WI38 (cell line): ENCODE results near the gene TMEM69.
"Not testable (repeated sequence)": the region's sequence is repeated elsewhere in the genome, so short reads cannot be mapped to it uniquely, and the experiment has no call there.

Experiments
- H3K4me3 ChIP-seq: 2 replicates; pipeline ENCODE4 v1.5.1; 2011; ENCODE audit warnings: low read depth, mild to moderate bottlenecking, control low read depth, low read length
- CTCF ChIP-seq: IDR thresholded peaks from 2 replicates; pipeline ENCODE4 v1.5.1; 2012; ENCODE audit warnings: low read depth, mild to moderate bottlenecking, control low read depth, low read length

TMEM69 gene

GRCh38 chr1:45739137-45739536, 51.2 kb downstream of the TMEM69 start:
- no peak for TF ChIP-seq CTCF

GRCh38 chr1:45739641-45740156, 51.7 kb downstream of the TMEM69 start:
- H3K4me3 ChIP-seq: not testable (repeated sequence)

More at GRCh38 chr1:45739137-45739536, 51.2 kb downstream of the TMEM69 start:
- no peak overlapping the region for H3K4me3 ChIP-seq
